ENCODE measurements around the gene RUNX2.

- no peak for TF ChIP-seq ZNF565 (CRISPR knock-in tag; conservative IDR thresholded peaks at IDR 0.05; ENCODE audit: low read depth)
- TF ChIP-seq PATZ1 (CRISPR knock-in tag; IDR thresholded peaks at IDR 0.05; ENCODE audit: borderline replicate concordance): no peak
- no peak for TF ChIP-seq ESRRG (CRISPR knock-in tag; IDR thresholded peaks at IDR 0.05)
- TF ChIP-seq ZC3H10 (CRISPR knock-in tag; IDR thresholded peaks at IDR 0.05): no peak
- TF ChIP-seq POU6F1 (CRISPR knock-in tag; IDR thresholded peaks at IDR 0.05; ENCODE audit: borderline replicate concordance, low read depth): no peak
- TF ChIP-seq RARB (CRISPR knock-in tag; IDR thresholded peaks at IDR 0.05): no peak
- TF ChIP-seq CSRNP3 (CRISPR knock-in tag; IDR thresholded peaks at IDR 0.05): no peak
- no peak for TF ChIP-seq GLIS3 (CRISPR knock-in tag; IDR thresholded peaks at IDR 0.05)
- no peak for TF ChIP-seq TSHZ2 (CRISPR knock-in tag; IDR thresholded peaks at IDR 0.05)
- TF ChIP-seq ISL1 (CRISPR knock-in tag; IDR thresholded peaks at IDR 0.05): no peak
- TF ChIP-seq ARNTL (CRISPR knock-in tag; IDR thresholded peaks at IDR 0.05; ENCODE audit: borderline replicate concordance, low read depth): no peak
These were observed 149.1 kb downstream of the RUNX2 start for GRCh38 chr6:45477278-45477677.
